CD4-positive, alpha-beta T cell (primary cell): ENCODE measurements around the gene FKBP15. TPM values are rescaled to one million over a fixed set of nuclear protein-coding genes. Genes with fewer than 3 reads are reported as not detected.

Source experiments
- ATAC-seq: fragments of 200-7000 bp; cut with Tn5 transposase; one replicate; pipeline ENCODE4 v1.10.0; 2022; ENCODE audit warnings: mild to moderate bottlenecking; ENCODE audit not compliant: poor library complexity
- CTCF ChIA-PET: fragments of 350-600 bp; sonication (Branson Sonifier 250); formaldehyde crosslinking; loops from one replicate; lab custom pipeline; 2021; ENCODE audit warnings: antibody characterized with exemption, inconsistent platforms; lab: Charles Lee
- POLR2A ChIA-PET: fragments of 350-600 bp; sonication (Branson Sonifier 250); formaldehyde crosslinking; loops from one replicate; lab custom pipeline; 2021; ENCODE audit warnings: antibody characterized with exemption, inconsistent platforms; lab: Charles Lee
- DNase-seq, 14 experiments: peaks; one replicate each; pipeline ENCODE4 v3.0.0-alpha.2; 2013 to 2020; ENCODE audit warnings: mixed read lengths in 2 of 14
- H3K27ac ChIP-seq, 2 donors: one replicate each; pipeline versions ENCODE4 v1.5.1 to v1.7.0; 2013; ENCODE audit warnings: low read length in 2 of 2, low read depth in 1 of 2, mild to moderate bottlenecking in 1 of 2
- H3K27me3 ChIP-seq, 2 experiments: 1 replicate in 1 of 2; 2 replicates in 1 of 2; pipeline versions ENCODE4 v1.6.1 to v1.7.0; 2013; ENCODE audit warnings: low read length in 2 of 2, control low read depth in 1 of 2, mild to moderate bottlenecking in 1 of 2, moderate library complexity in 1 of 2; ENCODE audit not compliant: insufficient read depth in 2 of 2, control insufficient read depth in 1 of 2
- H3K36me3 ChIP-seq: one replicate; pipeline ENCODE4 v1.6.1; 2013; ENCODE audit warnings: low read length, control low read depth; ENCODE audit not compliant: insufficient read depth
- H3K4me1 ChIP-seq: one replicate; pipeline ENCODE4 v1.6.1; 2013; ENCODE audit warnings: low read length, control low read depth; ENCODE audit not compliant: insufficient read depth
- H3K4me3 ChIP-seq: one replicate; pipeline ENCODE4 v1.5.1; 2013; ENCODE audit warnings: mild to moderate bottlenecking, low read length, moderate library complexity
- H3K9me3 ChIP-seq, 2 experiments: 1 replicate in 1 of 2; 2 replicates in 1 of 2; pipeline versions ENCODE4 v1.6.1 to v1.7.0; 2013; ENCODE audit warnings: low read length in 2 of 2, mild to moderate bottlenecking in 2 of 2, control low read depth in 1 of 2, moderate library complexity in 1 of 2; ENCODE audit not compliant: control insufficient read depth in 1 of 2, insufficient read depth in 1 of 2
- H3K27ac Mint-ChIP-seq: one replicate; pipeline ENCODE4 v1.8.0; 2020; ENCODE audit warnings: mixed read lengths
- H3K27me3 Mint-ChIP-seq: one replicate; pipeline ENCODE4 v1.8.0; 2021; ENCODE audit warnings: mixed read lengths
- H3K36me3 Mint-ChIP-seq: one replicate; pipeline ENCODE4 v1.8.0; 2021; ENCODE audit warnings: low read depth, mixed read lengths
- H3K4me1 Mint-ChIP-seq: one replicate; pipeline ENCODE4 v1.8.0; 2021; ENCODE audit warnings: low read depth, mixed read lengths
- H3K4me3 Mint-ChIP-seq: one replicate; pipeline ENCODE4 v1.8.0; 2020; ENCODE audit warnings: mild to moderate bottlenecking, mixed read lengths
- H3K9me3 Mint-ChIP-seq: one replicate; pipeline ENCODE4 v1.8.0; 2020; ENCODE audit warnings: mixed read lengths
- intact Hi-C, 2 experiments: fragments of 100-400 bp; cut with DNase I in 1 of 2; cut with micrococcal nuclease in 1 of 2; formaldehyde crosslinking; loops; one replicate each; pipeline versions ENCODE4 v1.15.1 to v1.9.0; 2023 to 2025; cut with DNase I, micrococcal nuclease
- total RNA-seq, 174 experiments: library from RNA in 2 of 174; stranded (reverse) in 2 of 174; gene quantifications; one replicate each; pipeline ENCODE4 v1.2.3 and lab custom pipeline; 2021 to 2026
- TF ChIP-seq, protein P1 (sequence below): fragments of 200-600 bp; IDR thresholded peaks from one replicate; pipeline ENCODE4 v1.8.0; 2022; ENCODE audit warnings: antibody characterized with exemption, mild to moderate bottlenecking

Gene FKBP15
- total RNA-seq, 2 experiments from 2014 or later, result 11.9 to 14.2 TPM

DNA sequence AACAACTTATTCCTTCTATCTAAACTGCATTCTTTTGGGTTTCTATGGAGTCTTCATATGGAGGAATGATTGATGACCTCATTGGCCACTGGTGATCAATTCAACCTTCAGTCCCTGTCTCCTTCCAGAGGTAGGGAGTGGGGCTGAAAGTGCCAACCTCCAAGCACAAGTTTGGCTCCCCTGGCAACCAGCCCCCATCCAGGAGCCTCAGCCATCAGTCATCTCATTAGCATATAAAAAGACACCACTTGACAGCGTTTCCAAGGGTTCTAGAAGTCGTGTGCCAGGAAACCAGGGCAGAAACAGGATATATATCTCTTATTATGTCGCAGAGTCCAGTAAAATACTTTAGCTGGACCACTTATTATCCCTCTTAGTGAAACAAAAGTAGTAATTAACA, 60.5 kb downstream of the FKBP15 start:
- ChIA-PET POLR2A (no interaction called here), CTCF (no interaction called here)
- intact Hi-C loops, result no loop called here
- Histone ChIP-seq H3K27ac (no peak overlapping the region), H3K9me3 (no peaks in the 10 kb centered on the region), H3K36me3 (peaks cover 56% of the 10 kb centered on the region), H3K27me3 (no peaks in the 10 kb centered on the region), H3K4me1 (peaks cover 13% of the 10 kb centered on the region), H3K4me3 (no peak overlapping the region)
- DNase-seq, result no peak
- peaks cover 30% of the 10 kb centered on the region for H3K4me1 Mint-ChIP-seq
- peaks cover 62% of the 10 kb centered on the region for H3K36me3 Mint-ChIP-seq
- H3K4me3 Mint-ChIP-seq, result no peak overlapping the region
- no peak overlapping the region for H3K27ac Mint-ChIP-seq
- ATAC-seq, result no peak
- TF ChIP-seq, protein P1, sequence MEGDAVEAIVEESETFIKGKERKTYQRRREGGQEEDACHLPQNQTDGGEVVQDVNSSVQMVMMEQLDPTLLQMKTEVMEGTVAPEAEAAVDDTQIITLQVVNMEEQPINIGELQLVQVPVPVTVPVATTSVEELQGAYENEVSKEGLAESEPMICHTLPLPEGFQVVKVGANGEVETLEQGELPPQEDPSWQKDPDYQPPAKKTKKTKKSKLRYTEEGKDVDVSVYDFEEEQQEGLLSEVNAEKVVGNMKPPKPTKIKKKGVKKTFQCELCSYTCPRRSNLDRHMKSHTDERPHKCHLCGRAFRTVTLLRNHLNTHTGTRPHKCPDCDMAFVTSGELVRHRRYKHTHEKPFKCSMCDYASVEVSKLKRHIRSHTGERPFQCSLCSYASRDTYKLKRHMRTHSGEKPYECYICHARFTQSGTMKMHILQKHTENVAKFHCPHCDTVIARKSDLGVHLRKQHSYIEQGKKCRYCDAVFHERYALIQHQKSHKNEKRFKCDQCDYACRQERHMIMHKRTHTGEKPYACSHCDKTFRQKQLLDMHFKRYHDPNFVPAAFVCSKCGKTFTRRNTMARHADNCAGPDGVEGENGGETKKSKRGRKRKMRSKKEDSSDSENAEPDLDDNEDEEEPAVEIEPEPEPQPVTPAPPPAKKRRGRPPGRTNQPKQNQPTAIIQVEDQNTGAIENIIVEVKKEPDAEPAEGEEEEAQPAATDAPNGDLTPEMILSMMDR, result no peak
- no peaks in the 10 kb centered on the region for H3K9me3 Mint-ChIP-seq
- H3K27me3 Mint-ChIP-seq, result no peaks in the 10 kb centered on the region

DNA sequence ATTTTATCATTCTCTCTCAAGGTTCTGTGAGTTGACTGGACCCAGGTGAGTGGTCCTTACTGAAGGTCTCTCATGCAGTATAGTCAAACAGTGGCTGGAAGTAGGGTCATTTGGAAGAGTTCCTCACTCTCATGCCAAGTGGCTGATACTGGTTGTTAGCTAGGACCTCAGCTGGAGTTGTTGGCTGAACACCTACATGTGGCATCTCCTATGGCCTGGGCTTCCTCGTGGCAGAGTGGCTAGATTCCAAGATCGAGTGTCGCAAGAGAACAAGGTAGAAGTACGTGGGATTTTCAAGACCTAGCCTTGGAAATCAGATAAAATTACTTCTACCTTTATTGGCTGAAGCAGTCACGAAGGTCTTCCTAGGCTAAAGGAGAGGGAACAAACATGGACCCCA, 62.6 kb downstream of the FKBP15 start:
- TF ChIP-seq, protein P1, result no peak
- POLR2A ChIA-PET, result no interaction called here
- Mint-ChIP-seq H3K36me3 (peaks cover 42% of the 10 kb centered on the region), H3K4me3 (no peak overlapping the region), H3K4me1 (peaks cover 40% of the 10 kb centered on the region), H3K9me3 (no peaks in the 10 kb centered on the region), H3K27me3 (no peaks in the 10 kb centered on the region), H3K27ac (peak overlapping the region; percentile 22)
- Histone ChIP-seq H3K9me3 (no peaks in the 10 kb centered on the region), H3K4me1 (peaks cover 18% of the 10 kb centered on the region), H3K27ac (no peak overlapping the region), H3K27me3 (no peaks in the 10 kb centered on the region), H3K4me3 (no peak overlapping the region), H3K36me3 (peaks cover 36% of the 10 kb centered on the region)
- intact Hi-C loops, result loop anchor here (10.0 kb wide), 2 partner anchors 104 to 246 kb away; partner anchors contain the start of genes ALAD (in 1 of the 2) and ZFP37 (in 1 of the 2)
- DNase-seq (no peak), ATAC-seq (no peak)
- CTCF ChIA-PET, result no interaction called here

DNA sequence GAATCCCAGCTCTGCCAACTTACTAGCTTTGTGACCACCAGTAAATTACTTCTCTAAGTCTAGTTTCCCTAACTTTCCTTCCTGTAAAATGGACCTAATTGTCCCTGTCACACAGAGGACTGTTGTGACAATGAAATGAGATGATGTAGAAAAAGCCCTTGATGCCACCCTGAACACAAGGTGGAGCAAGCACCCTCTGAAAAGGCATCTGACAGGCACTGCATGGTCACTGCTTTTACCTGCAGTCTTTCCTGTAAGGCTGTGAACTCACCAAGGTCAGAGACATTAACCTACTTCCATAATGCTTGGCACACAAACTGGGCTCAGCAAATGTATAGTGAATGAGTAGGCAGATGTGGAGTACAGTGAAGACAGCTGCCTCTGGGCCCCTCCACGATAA, 64.2 kb downstream of the FKBP15 start:
- H3K4me1 ChIP-seq, result peaks cover 28% of the 10 kb centered on the region
- H3K36me3 ChIP-seq, result peaks cover 24% of the 10 kb centered on the region
- Mint-ChIP-seq H3K4me3 (no peak overlapping the region), H3K9me3 (no peaks in the 10 kb centered on the region), H3K36me3 (peaks cover 26% of the 10 kb centered on the region), H3K27me3 (no peaks in the 10 kb centered on the region), H3K4me1 (peaks cover 49% of the 10 kb centered on the region), H3K27ac (peak overlapping the region; percentile 66)
- no peak for ATAC-seq
- intact Hi-C loops, result loop anchor here (10.0 kb wide), 2 partner anchors 102 to 248 kb away; partner anchors contain the start of genes ALAD (in 1 of the 2) and ZFP37 (in 1 of the 2)
- H3K9me3 ChIP-seq, result no peaks in the 10 kb centered on the region
- ChIA-PET POLR2A (no interaction called here), CTCF (no interaction called here)
- no peak overlapping the region for H3K4me3 ChIP-seq
- TF ChIP-seq, protein P1, result no peak
- DNase-seq, result no peak
- H3K27ac ChIP-seq, result no peak overlapping the region
- no peaks in the 10 kb centered on the region for H3K27me3 ChIP-seq
